CD14-positive monocyte (primary cell): ENCODE data around the gene RHOF. TPM values are rescaled to one million over a fixed set of nuclear protein-coding genes. Genes with fewer than 3 reads are reported as not detected.

Experiments
- DNase-seq, 3 donors: peaks; one replicate each; pipeline ENCODE4 v3.0.0-alpha.2; 2011 to 2022
- H2AFZ ChIP-seq: 2 replicates; pipeline ENCODE4 v1.6.0; 2012; ENCODE audit warnings: mild to moderate bottlenecking, low read depth, low read length, inconsistent platforms; ENCODE audit not compliant: insufficient read depth, poor library complexity, severe bottlenecking
- H3K27ac ChIP-seq, 2 donors: 1 replicate in 1 of 2; 2 replicates in 1 of 2; pipeline ENCODE4 v1.5.1; 2012 to 2013; ENCODE audit warnings: low read length in 2 of 2, control low read depth in 1 of 2, inconsistent platforms in 1 of 2, low read depth in 1 of 2, mild to moderate bottlenecking in 1 of 2
- H3K27me3 ChIP-seq, 2 donors: one replicate each; pipeline versions ENCODE4 v1.6.0 to v1.6.1; 2011 to 2013; ENCODE audit warnings: low read length in 2 of 2; ENCODE audit not compliant: control insufficient read depth in 2 of 2, insufficient read depth in 2 of 2
- H3K36me3 ChIP-seq, 2 donors: replicated peaks in 1 of 2; 1 replicate in 1 of 2; 2 replicates in 1 of 2; pipeline versions ENCODE4 v1.5.1 to v1.6.1; 2012 to 2013; ENCODE audit warnings: low read length in 2 of 2, control low read depth in 1 of 2, inconsistent platforms in 1 of 2, mild to moderate bottlenecking in 1 of 2; ENCODE audit not compliant: insufficient read depth in 2 of 2, control insufficient read depth in 1 of 2
- H3K4me1 ChIP-seq, 2 donors: 1 replicate in 1 of 2; 2 replicates in 1 of 2; pipeline versions ENCODE4 v1.5.1 to v1.6.1; 2012 to 2013; ENCODE audit warnings: low read length in 2 of 2, control low read depth in 1 of 2, inconsistent platforms in 1 of 2, mild to moderate bottlenecking in 1 of 2, moderate library complexity in 1 of 2; ENCODE audit not compliant: insufficient read depth in 2 of 2, control insufficient read depth in 1 of 2
- H3K4me2 ChIP-seq: replicated peaks from 2 replicates; pipeline ENCODE3; 2012; ENCODE audit warnings: low read length, moderate library complexity, mild to moderate bottlenecking; ENCODE audit not compliant: poor library complexity, severe bottlenecking; ENCODE audit errors: extremely low read depth
- H3K4me3 ChIP-seq, 3 experiments: fragments of 200-600 bp in 1 of 3; sonication (generic) in 1 of 3; replicated peaks in 1 of 3; 1 replicate in 2 of 3; 2 replicates in 1 of 3; pipeline ENCODE4 v1.5.1; 2011 to 2013; ENCODE audit warnings: low read length in 3 of 3, mild to moderate bottlenecking in 3 of 3, control low read depth in 2 of 3, low read depth in 2 of 3, inconsistent platforms in 1 of 3, moderate library complexity in 1 of 3
- H3K79me2 ChIP-seq: 2 replicates; pipeline ENCODE4 v1.6.0; 2012; ENCODE audit warnings: mild to moderate bottlenecking, control low read depth, inconsistent platforms, low read length, moderate library complexity; ENCODE audit not compliant: insufficient read depth
- H3K9ac ChIP-seq: 2 replicates; pipeline ENCODE4 v1.6.0; 2017; ENCODE audit warnings: low read length, mild to moderate bottlenecking; ENCODE audit not compliant: insufficient read depth, poor library complexity, severe bottlenecking
- H3K9me3 ChIP-seq, 2 donors: replicated peaks in 1 of 2; 1 replicate in 1 of 2; 2 replicates in 1 of 2; pipeline versions ENCODE4 v1.5.1 to v1.6.1; 2012 to 2013; ENCODE audit warnings: low read length in 2 of 2, control low read depth in 1 of 2; ENCODE audit not compliant: control insufficient read depth in 1 of 2, insufficient read depth in 1 of 2
- H4K20me1 ChIP-seq: 2 replicates; pipeline ENCODE4 v1.6.0; 2012; ENCODE audit warnings: mild to moderate bottlenecking, low read length, control low read depth, moderate library complexity; ENCODE audit not compliant: insufficient read depth
- H3K27ac Mint-ChIP-seq, 7 donors: one replicate each; pipeline ENCODE4 v1.8.0; 2020; ENCODE audit warnings: mild to moderate bottlenecking in 7 of 7, mixed read lengths in 7 of 7, moderate library complexity in 6 of 7, inconsistent platforms in 2 of 7
- H3K27me3 Mint-ChIP-seq, 3 donors: one replicate each; pipeline ENCODE4 v1.8.0; 2021 to 2022; ENCODE audit warnings: low read depth in 3 of 3, mild to moderate bottlenecking in 3 of 3, mixed read lengths in 3 of 3, moderate library complexity in 3 of 3, inconsistent platforms in 1 of 3
- H3K36me3 Mint-ChIP-seq, 2 donors: one replicate each; pipeline ENCODE4 v1.8.0; 2020; ENCODE audit warnings: mixed read lengths in 2 of 2, inconsistent platforms in 1 of 2, mild to moderate bottlenecking in 1 of 2
- H3K4me1 Mint-ChIP-seq: one replicate; pipeline ENCODE4 v1.8.0; 2020; ENCODE audit warnings: mild to moderate bottlenecking, mixed read lengths
- H3K4me3 Mint-ChIP-seq, 2 donors: one replicate each; pipeline ENCODE4 v1.8.0; 2020; ENCODE audit warnings: mild to moderate bottlenecking in 2 of 2, mixed read lengths in 2 of 2, moderate library complexity in 1 of 2
- H3K9me3 Mint-ChIP-seq, 7 donors: one replicate each; pipeline ENCODE4 v1.8.0; 2020 to 2022; ENCODE audit warnings: mixed read lengths in 7 of 7, mild to moderate bottlenecking in 6 of 7, moderate library complexity in 6 of 7, inconsistent platforms in 2 of 7
- CTCF ChIP-seq: fragments of 200-600 bp; IDR thresholded peaks from one replicate; pipeline ENCODE4 v1.8.0; 2022; ENCODE audit warnings: antibody characterized with exemption, mild to moderate bottlenecking
- WGBS: methylation state at CpG from one replicate; pipeline ENCODE4 v1.1.5; 2013; ENCODE audit warnings: missing lambda C conversion rate; ENCODE audit not compliant: insufficient coverage; 5-methylcytosine and 5-hydroxymethylcytosine counted together
- intact Hi-C, 2 donors: fragments of 100-400 bp; cut with micrococcal nuclease; formaldehyde crosslinking; loops; one replicate each; pipeline versions ENCODE4 v1.15.0 to v1.15.1; 2023
- polyA plus RNA-seq, 3 donors: library from polyadenylated mRNA; depleted of rRNA in 1 of 3; unstranded in 2 of 3; stranded (reverse) in 1 of 3; fragments of 300-500 nt in 2 of 3; fragments of >200 nt in 1 of 3; fragmentation: Illumina TruSeq in 2 of 3; gene quantifications; 1 replicate in 2 of 3; 2 replicates in 1 of 3; pipeline ENCODE4 v1.2.3, GENCODE V29; 2012 to 2021

Gene RHOF
- polyA plus RNA-seq, 3 donors = 7.1 to 25.9 (median 13.6) TPM

GRCh38 chr12:121808623-121809022 is 15.1 kb upstream of the RHOF start:
- Histone ChIP-seq H2AFZ (no peak overlapping the region), H3K79me2 (peaks cover 94% of the 10 kb centered on the region), H3K9me3 (no peaks in the 10 kb centered on the region), H3K4me2 (no peak overlapping the region), H3K36me3 (peaks cover 38 to 50% of the 10 kb centered on the region in 2 donors), H3K9ac (no peak overlapping the region), H4K20me1 (peaks cover 90% of the 10 kb centered on the region), H3K4me3 (no peak overlapping the region), H3K27ac (no peak overlapping the region), H3K27me3 (no peaks in the 10 kb centered on the region), H3K4me1 (peaks cover 58 to 68% of the 10 kb centered on the region in 2 donors)
- DNase-seq = no peak
- Mint-ChIP-seq H3K4me3 (peak overlapping the region in 1 of 2 donors; percentile 13), H3K27me3 (peaks cover 0 to 5% (median 4%) of the 10 kb centered on the region in 3 donors), H3K4me1 (peaks cover 58% of the 10 kb centered on the region), H3K27ac (peak overlapping the region in 2 of 7 donors; percentile 38 to 63), H3K36me3 (peaks cover 31 to 52% of the 10 kb centered on the region in 2 donors), H3K9me3 (peaks cover 0 to 3% (median 0%) of the 10 kb centered on the region in 7 donors)
- no peak for TF ChIP-seq CTCF
- WGBS = 98% methylated on average over 7 of the region's 8 CpGs
- intact Hi-C loops = no loop called here

- no peak overlapping the region for H3K27ac ChIP-seq
- peak overlapping the region in 1 of 7 donors; percentile 38 for H3K27ac Mint-ChIP-seq
- H3K79me2 ChIP-seq = peaks cover 86% of the 10 kb centered on the region
Observed at GRCh38 chr12:121807642-121808347, 14.3 kb upstream of the RHOF start.

More at GRCh38 chr12:121807642-121808347, 14.3 kb upstream of the RHOF start:
- Histone ChIP-seq H2AFZ (no peak overlapping the region), H3K9ac (no peak overlapping the region), H3K27me3 (no peaks in the 10 kb centered on the region), H3K4me3 (peak overlapping the region in 1 of 3 experiments; percentile 100), H3K36me3 (peaks cover 38 to 50% of the 10 kb centered on the region in 2 donors), H4K20me1 (peaks cover 82% of the 10 kb centered on the region), H3K4me2 (peak overlapping the region; percentile 100), H3K9me3 (no peaks in the 10 kb centered on the region), H3K4me1 (peaks cover 49 to 66% of the 10 kb centered on the region in 2 donors)
- Mint-ChIP-seq H3K4me3 (no peak overlapping the region), H3K9me3 (peaks cover 0 to 3% (median 0%) of the 10 kb centered on the region in 7 donors), H3K27me3 (peaks cover 0 to 5% (median 4%) of the 10 kb centered on the region in 3 donors), H3K36me3 (peaks cover 31 to 49% of the 10 kb centered on the region in 2 donors), H3K4me1 (peaks cover 52% of the 10 kb centered on the region)
- no peak for DNase-seq
- intact Hi-C loops = no loop called here
- TF ChIP-seq CTCF = no peak
- 88% methylated on average over 10 of the region's 14 CpGs for WGBS
